NCI-H128 (cell line): ENCODE data around the gene HIVEP3.
A peak's percentile ranks its signal among the peaks of the same experiment; 100 is the strongest.
"Not testable (repeated sequence)": the region's sequence is repeated elsewhere in the genome, so short reads cannot be mapped to it uniquely, and the experiment has no call there.

Experiments used
- DNase-seq: peaks from one replicate; lab custom pipeline; 2025; ENCODE audit not compliant: unreplicated experiment; lab: John Stamatoyannopoulos, UW

HIVEP3 gene

DNA sequence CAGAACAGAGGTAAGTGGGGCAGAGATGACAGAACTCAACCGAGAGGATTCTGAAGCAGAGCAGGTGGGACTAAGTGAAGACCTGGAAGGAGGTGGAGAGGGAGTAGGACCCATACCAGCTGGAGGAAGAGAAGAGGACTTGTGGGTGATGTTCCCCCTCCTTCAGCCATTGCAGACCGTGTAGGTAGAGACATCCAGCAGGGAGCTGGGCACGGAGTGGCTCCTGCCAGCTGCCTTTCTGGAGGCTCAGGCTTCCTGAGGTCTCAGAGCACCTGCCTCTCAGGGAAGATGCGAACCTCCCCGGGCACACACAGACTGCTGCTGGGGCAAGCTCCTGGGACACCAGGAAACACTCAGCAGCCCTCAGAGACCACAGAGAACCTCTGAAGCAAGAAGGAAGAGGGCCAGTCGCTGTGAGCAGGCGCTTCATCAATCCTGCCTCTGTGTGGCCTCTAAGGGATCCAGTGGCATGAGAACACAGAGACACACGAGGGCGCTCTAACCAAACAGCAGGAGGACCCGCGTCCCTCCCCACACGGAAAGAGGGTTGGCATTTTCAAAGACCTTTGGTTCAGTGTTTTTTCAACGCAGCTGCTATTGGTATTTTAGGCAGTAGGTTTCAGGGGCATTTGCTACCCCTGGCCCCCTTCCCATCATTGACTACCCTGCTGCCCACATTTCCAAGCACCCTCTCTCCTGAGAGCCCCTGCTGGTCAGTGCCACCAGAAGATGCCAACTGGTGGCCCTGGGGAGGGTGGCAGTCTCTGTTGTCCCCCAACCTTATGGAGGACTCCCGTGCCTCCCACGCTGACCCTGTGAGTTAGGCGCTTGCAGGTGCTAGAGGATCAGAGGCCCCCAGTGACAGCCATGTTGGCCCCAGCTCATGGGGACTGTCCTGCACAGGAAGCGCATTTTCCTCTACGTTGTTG, 344.7 kb downstream of the HIVEP3 start:
- DNase-seq: peak; percentile 93

DNA sequence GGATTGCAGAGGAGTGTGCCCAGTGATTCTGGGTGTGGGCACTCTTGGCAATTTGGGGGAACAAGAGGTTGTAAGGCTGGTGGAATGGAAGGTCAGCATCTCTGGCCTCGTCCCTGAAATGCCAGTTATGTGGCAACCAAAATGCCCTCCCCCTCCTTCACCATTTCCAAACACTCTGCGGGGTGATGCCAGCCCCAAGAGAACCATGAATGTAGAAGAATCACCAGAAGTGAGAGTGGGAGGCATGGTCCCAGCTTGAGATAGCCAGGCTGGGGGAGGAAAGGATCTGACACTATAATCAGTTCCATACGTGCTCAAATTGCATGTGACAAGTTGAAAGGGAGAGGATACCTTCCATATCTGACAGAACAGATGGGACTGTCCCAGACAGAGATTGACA, 345.5 kb downstream of the HIVEP3 start:
- no peak for DNase-seq

DNA sequence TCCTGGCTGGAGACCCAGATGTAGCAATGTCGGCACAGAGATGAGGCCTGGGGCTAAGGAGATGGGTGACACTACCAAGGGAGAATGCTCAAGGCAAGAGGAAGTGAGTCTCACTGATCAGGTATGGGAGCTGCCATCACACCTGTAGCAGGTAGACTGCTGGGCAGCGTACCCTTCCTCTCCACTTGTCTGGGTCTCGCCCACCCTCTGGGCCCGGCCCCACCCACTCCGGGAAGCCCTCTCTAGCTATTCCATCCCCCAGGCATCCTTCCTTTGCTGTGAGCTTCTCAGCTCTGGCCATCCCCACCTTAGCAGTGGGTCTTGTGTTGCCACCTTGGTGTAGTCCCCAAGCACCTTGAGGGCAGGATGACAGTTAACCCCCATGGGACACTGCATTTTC, 346.5 kb downstream of the HIVEP3 start:
- DNase-seq: no peak

DNA sequence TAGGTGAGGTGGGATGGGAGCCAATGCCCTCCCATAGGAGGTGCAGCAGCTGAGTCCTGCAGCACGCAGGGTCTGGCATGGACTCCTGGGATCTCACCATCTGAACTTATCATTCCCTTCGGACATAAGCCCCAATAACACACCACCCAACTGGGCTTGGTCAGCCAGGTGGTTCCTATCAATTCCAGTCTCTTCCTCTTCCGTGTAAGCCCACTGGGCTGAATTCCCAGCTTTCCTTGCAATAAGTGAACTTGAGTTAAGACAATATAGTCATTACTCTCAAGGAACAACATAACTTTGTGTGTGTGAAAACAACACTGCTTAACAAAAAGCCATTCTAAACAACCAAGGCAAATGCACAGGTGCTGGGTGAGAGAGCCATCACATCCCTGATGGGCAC, 347.7 kb downstream of the HIVEP3 start:
- DNase-seq: no peak

DNA sequence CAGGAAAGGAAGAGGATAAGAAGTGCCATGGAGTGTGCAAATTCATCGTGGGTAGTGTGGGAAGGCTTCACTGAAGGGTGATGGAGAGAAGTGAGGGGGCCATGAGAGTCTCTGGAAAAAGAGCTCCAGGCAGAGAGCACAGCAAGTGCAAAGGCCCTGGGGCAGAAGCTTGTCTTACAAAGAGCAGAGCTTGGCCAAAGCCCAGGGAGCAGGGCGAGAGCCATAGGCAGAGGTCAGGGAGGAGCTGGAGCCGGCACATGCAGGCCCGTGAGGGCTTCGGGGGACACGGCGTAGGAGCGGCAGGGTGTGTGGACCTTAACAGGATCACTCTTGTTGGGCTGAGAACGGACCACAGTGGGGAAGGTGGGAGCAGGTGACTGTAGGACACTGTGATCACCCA, 350.5 kb downstream of the HIVEP3 start:
- DNase-seq: no peak

DNA sequence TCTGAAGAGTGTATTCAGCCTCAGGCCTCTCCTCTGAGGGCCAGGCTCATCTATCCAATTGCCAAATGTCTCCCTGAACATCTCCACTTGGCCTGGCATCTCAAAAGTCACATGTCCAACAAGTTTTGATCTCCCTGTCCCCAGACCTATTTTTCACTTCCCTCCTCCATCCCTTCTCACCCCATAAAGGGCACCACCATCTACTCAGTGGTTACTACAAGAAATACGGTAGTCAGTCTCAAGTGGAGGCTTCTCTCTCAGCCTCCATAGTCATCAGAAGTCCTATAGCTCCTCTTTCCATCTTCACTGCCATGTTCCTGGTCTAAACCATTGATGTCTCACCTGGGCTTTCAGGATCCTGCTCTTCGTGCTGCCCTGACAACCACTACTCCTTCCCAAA, 351.8 kb downstream of the HIVEP3 start:
- no peak for DNase-seq

DNA sequence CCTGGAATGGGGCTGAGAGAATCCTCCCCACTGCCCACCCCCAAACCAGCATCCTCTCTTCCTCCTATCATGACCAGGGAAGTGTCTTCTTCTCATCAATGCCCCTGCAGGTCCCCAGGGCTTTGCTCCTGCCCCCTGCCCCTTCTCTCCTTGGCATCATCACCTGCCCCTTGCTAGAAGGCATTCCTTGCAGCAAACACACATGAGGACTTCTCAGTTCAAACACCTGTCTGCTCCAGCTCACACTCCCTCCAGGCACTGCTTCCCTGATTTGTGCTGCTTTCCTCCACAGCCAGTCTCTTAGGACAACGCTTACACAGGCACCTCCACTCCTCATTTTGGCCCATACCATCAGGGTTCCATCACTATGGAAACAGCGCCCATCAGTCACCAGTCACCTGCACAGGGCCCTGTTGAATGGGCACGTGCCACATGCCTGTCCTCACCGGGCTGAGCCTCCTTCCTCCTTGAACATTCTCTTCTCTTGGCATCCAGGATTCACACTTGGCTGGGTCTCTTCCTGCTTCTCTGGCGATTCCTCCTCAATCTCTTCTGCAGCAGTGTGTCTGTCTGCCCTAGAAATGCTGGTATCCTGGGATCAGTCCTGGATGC, 352.3 kb downstream of the HIVEP3 start:
- DNase-seq: no peak

DNA sequence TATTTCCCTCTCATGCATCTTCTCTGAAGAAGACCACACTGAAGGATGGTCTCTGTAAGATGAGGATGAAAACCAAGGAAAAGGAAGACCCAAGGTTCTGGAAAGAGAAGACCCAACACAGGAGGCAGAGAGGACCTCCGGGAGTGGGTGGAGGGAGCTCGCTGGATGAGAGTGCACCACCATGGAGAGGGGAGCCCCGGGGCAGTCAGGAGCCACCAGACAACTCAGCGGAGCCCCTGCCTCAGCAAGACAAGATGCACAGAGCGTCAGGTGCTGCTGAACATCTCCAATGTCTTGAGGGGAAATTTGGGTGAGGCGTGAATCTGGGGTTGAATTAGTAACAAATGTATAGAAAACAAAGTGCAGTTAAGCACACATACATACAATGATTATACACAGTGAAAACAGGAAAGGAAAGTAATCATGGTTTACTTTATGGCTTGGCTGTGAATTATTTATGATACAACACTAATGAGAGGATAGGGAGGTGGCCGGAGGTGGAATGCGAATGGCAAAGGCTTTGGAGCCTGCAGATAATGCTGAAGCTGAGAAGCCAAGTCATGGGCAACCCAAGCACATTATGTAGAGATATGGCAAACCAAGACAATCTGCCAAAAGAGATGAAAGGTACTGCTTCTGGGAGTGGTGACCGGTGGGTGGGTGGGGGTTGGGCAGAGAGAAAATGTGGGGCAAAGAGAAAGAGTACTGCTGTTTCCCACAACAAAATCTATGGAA, 353.8 kb downstream of the HIVEP3 start:
- DNase-seq: no peak

DNA sequence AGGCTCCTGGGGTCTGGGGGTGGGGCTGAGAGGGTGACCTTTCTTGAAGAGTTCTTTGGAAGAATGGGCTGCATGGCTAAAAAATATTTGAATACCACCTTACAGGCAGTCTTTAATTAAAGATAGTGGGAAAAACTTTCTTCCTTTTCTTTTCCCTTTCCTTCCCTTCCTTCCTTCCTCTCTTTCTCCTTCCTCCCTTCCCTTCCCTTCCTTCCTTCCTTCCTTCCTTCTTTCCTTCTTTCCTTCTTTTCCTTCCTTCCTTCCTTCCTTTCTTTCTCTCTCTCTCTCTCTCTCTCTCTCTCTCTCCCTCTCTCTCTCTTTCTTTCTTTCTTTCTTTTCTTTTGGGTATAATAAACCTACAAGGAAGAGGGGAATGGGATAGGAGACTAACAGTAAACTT, 356.4 kb downstream of the HIVEP3 start:
- DNase-seq: no peak

DNA sequence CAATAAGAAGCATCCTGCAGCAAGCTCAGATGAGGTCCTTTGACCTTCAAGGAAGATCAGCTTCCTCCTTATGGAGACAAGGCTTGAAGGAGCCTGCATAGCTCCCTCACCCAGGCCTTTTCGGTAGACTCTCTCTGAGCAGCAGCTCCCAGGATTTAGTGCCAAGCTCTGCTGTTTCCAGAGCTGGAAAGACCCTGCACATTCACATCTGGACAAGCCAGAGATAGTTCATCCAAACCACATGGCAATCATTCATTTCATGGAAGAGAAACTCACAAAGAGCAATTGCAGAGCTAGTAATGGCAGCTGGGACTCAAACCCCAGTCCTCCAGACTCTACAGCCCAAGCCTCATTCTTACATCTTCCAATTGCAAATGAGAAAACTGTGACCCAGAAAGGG, 357.8 kb downstream of the HIVEP3 start:
- DNase-seq: no peak

DNA sequence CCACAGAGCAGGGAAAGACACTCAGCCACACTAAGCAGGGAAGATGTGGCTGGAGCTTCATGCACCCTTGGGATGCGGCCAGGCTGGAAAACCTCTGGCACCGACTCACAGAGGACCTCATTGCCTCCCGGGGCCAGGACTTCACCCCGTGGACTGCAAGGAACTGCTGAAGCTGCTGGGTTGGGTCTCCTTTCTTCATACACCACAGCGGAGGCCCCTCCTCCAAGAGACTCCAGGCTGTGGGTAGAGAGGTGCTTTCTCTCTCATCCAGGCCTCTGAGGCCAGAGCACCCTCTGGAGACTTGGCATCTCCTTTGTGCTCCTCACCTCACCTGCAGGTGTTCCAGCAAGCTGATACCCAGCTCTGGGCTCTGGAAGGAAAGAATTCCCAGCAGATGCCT, 358.2 kb downstream of the HIVEP3 start:
- no peak for DNase-seq

DNA sequence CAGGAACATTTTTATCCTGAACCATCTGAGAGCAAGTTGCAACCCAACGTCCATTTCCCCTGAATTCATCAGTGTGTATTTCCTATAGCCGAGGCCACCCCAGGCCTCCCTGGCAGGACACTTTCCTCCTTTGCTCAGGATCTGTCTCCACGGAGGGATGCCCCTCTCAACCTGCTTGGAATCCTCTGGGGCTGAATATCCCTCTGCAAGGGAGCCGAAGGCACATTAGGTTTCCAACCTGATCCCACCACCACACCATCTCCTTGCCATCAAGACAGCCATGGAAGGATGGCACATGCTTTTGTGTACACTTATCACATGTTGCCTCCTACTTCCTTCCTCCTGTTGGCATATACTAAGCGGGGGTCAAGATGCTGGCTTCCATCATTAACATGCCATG, 359.4 kb downstream of the HIVEP3 start:
- no peak for DNase-seq

DNA sequence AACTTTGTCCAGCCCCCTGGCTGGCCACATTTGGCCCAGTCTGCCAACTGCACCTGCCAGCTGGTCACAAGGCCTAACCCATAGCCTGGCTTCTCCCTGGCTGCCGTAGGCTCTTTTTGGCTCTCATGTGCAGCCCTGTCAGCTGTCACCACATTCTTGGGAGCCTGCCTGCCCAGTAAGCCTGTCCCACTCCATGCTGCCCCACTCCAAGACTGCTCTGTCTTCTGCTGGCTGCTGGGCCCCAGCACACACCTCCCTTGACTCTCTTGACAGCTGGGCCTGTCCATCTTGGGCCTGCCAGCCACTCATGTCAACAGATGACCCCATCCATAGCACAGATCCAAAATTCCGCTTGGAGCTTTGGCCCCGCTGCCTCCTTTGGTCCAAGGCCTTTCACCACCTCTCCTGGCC, 360.0 kb downstream of the HIVEP3 start:
- no peak for DNase-seq

DNA sequence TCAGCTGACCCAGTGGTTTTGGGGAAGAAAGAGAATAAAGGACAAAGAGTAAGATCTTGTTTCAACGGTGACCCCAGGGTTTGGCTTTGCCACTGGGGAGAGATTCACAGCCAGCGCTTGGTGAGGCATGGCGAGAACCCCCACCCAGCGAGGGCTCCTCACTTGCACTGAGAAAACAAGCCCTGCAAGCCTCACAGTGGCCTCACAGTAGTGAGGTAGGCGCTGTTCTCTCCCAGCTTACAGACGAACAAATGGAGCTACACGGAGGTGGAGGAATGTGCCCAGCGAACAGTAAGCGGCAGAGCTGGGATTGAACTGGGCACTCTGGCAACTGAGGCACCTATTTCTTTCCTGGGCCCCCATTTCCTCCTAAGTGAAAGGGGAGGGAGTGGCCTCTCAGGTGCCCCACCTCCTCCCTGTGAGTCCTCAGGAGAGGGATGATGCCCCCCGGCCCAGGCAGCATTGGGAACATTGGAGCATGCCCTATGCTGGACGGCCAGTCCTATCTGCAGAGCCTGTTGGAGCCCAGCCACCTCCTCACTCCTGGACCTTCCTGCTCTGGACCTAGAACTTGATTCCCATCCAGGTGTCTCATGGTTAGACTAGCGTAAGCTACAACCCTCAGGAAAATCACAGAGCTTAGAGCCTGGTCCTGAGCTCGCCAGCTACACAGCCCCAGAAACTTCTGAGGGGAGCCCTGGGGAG, 360.8 kb downstream of the HIVEP3 start:
- no peak for DNase-seq

DNA sequence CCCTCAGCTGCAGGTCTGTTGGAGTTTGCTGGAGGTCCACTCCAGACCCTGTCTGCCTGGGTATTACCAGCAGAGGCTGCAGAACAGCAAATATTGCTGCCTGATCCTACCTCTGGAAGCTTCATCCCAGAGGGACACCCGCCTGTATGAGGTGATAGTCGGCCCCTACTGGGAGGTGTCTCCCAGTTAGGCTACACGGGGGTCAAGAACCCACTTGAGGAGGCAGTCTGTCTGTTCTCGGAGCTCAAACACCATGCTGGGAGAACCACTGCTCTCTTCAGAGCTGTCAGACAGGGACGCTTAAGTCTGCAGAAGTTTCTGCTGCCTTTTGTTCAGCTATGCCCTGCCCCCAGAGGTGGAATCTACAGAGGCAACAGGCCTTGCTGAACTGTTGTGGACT, 364.0 kb downstream of the HIVEP3 start:
- DNase-seq: not testable (repeated sequence)

DNA sequence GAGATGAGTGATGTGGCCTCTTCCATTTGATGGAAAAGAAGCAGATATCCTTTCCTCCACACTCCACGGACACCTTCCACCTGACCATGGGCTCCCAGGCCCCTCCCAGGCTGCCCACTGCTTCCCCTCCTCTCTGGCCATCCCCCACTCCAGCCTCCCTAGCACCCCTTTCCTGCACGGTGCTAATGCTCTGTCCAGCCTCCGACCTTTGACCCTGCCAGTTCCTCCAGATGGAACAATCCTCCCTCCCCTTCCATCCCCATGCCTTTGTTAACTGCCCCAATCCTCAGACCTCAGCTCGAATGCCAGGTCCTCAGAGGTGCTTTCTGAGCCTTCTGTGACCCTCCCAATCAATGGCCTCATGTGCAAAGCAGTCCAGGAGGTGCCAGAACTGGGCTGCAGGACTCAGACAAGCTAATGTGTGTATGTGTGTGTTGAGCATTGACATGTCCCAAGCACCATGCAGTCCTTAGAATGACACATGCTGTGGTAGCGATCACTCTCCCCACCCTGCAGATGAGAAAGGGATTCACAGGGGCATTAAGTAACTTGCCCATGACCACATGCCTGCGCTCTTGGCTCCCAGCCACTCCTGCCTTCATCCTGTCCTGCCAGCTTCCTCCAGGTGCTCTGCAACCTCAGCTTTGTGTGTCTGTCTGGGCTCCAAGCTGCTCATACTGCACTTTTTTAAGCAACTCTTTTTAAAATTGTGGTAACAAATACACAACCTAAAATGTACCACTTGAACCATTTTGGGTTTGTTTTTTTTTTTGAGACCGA, 370.8 kb downstream of the HIVEP3 start:
- no peak for DNase-seq

DNA sequence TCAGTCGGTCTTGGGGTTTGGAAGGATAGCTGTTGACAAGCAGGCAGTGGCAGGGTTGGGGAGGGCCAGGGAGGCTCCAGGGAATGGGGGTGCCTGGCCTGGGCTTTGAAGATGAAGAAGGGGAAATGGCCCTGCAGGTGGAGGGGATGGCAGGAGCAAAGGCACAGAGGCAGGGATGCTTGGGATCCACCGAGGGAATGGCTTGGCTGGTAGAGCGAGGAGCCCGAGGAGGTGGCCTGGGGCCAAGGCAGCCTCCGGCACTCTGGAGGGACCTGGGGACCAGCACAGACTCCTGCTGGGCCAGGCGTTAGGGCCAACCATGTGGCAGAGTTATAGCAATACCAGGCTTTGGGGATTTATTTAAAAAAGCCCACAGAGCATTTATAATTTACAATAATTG, 371.4 kb downstream of the HIVEP3 start:
- DNase-seq: no peak

DNA sequence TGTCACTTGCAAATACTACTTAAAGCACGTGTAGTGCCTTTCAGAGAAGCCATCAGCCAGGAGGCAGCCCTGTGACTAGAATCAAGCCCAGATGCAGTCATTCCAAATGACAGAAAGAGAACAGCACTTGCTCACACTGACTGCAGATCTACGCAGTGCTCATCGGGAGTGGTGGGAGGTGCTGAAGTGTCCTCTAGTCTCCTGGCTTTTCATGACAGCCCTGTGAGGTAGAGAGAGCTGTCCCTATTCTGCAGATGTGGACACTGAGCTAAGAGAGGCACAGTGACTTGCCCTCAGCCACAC, 371.9 kb downstream of the HIVEP3 start:
- no peak for DNase-seq

DNA sequence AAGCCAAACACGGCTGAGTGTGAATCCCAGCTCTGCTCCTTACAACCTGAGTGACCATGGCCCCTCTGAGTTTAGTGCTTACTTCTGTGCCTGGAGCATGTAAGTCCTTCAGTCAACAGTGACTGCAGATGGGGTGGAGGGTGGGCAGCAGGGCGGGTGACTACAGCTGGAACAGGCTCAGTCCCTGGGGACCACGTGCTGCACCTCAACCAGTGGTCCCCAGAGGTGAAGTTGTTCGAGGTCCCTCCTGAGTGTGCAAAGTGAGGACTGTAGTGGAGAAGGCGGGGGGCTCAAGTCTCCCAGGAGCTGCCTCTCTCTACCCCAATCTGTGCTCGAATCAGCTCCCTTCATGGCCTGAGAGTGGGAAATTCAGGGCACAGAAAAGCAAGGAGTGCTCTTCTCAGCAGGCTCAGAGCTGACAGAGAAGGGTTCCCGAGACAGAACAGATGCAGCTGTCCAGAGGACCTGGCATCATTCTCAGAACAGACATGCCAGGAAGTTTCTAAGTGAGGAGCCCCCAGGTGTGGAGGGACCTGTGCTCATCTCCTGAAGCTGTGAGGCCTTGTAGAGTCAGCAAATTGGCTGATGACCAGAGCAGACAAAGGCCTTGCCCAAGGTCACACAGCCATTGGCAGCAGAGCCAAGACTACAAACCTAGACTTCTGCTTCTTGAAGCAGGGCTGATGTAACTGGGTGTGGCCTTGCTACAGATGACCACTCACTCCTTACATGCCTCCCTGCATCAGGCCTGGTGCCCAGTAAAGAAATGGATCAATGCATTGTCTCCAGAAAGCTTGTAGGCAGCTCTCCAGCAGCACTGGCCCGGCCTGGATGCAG, 372.5 kb downstream of the HIVEP3 start:
- no peak for DNase-seq
